Endodermal cell (in vitro differentiated cells): ENCODE measurements around the gene LEP. TPM values are rescaled to one million over a fixed set of nuclear protein-coding genes. Genes with fewer than 3 reads are reported as not detected.

Source experiments
- DNase-seq: peaks from one replicate; pipeline ENCODE4 v3.0.0-alpha.2; 2017
- H3K27ac ChIP-seq: 2 replicates; pipeline ENCODE4 v1.5.1; 2013; ENCODE audit warnings: mild to moderate bottlenecking, low read depth, low read length, moderate library complexity
- H3K27me3 ChIP-seq: 2 replicates; pipeline ENCODE4 v1.6.1; 2013; ENCODE audit warnings: mild to moderate bottlenecking, low read length, moderate library complexity; ENCODE audit not compliant: insufficient read depth, control insufficient read depth, poor library complexity, severe bottlenecking
- H3K36me3 ChIP-seq: 2 replicates; pipeline ENCODE4 v1.7.0; 2013; ENCODE audit warnings: mild to moderate bottlenecking, low read length, moderate library complexity; ENCODE audit not compliant: control insufficient read depth, insufficient read depth
- H3K4me1 ChIP-seq: one replicate; pipeline ENCODE4 v1.7.0; 2013; ENCODE audit warnings: low read length; ENCODE audit not compliant: control insufficient read depth, insufficient read depth
- H3K4me3 ChIP-seq: 2 replicates; pipeline ENCODE4 v1.5.1; 2013; ENCODE audit warnings: mild to moderate bottlenecking, low read length, moderate library complexity
- H3K9ac ChIP-seq: 2 replicates; pipeline ENCODE4 v1.6.1; 2013; ENCODE audit warnings: mild to moderate bottlenecking, low read length, moderate library complexity; ENCODE audit not compliant: poor library complexity, severe bottlenecking; ENCODE audit errors: extremely low read depth
- H3K9me3 ChIP-seq: 2 replicates; pipeline ENCODE4 v1.6.1; 2013; ENCODE audit warnings: mild to moderate bottlenecking, low read length, moderate library complexity; ENCODE audit not compliant: control insufficient read depth
- H3K27ac Mint-ChIP-seq: 2 replicates; pipeline ENCODE4 v1.8.0; 2020; ENCODE audit warnings: mixed read lengths
- H3K27me3 Mint-ChIP-seq: 2 replicates; pipeline ENCODE4 v1.8.0; 2021; ENCODE audit warnings: mild to moderate bottlenecking, mixed read lengths; ENCODE audit not compliant: insufficient read depth
- H3K36me3 Mint-ChIP-seq: 2 replicates; pipeline ENCODE4 v1.8.0; 2020; ENCODE audit warnings: low read depth, mixed read lengths
- H3K4me1 Mint-ChIP-seq: 2 replicates; pipeline ENCODE4 v1.8.0; 2020; ENCODE audit warnings: mixed read lengths
- H3K4me3 Mint-ChIP-seq: 2 replicates; pipeline ENCODE4 v1.8.0; 2020; ENCODE audit warnings: mild to moderate bottlenecking, moderate library complexity, mixed read lengths
- H3K9me3 Mint-ChIP-seq: 2 replicates; pipeline ENCODE4 v1.8.0; 2020; ENCODE audit warnings: mild to moderate bottlenecking, mixed read lengths
- CTCF ChIP-seq: fragments of 200-600 bp; sonication (generic); conservative IDR thresholded peaks from 2 replicates; pipeline ENCODE4 v1.5.0; 2021; ENCODE audit warnings: antibody characterized with exemption, mild to moderate bottlenecking
- WGBS, 2 experiments: methylation state at CpG; one replicate each; pipeline versions ENCODE4 v1.1.5 to v1.1.7; 2013; ENCODE audit warnings: missing lambda C conversion rate in 2 of 2, mixed read lengths in 1 of 2; ENCODE audit not compliant: insufficient coverage in 1 of 2, insufficient read length in 1 of 2; 5-methylcytosine and 5-hydroxymethylcytosine counted together
- total RNA-seq, 2 donors: library from RNA; stranded (reverse); fragmentation: NEBNext Ultra II Directional in 1 of 2; extraction: Animal tissue kit (Norgen Biotek cat#: 25700) in 1 of 2; gene quantifications; 2 replicates in 1 of 2; 3 replicates in 1 of 2; pipeline ENCODE4 v1.2.1, GENCODE V29; 2021

Gene LEP
- total RNA-seq, 2 donors from 2014 or later, result not detected

DNA sequence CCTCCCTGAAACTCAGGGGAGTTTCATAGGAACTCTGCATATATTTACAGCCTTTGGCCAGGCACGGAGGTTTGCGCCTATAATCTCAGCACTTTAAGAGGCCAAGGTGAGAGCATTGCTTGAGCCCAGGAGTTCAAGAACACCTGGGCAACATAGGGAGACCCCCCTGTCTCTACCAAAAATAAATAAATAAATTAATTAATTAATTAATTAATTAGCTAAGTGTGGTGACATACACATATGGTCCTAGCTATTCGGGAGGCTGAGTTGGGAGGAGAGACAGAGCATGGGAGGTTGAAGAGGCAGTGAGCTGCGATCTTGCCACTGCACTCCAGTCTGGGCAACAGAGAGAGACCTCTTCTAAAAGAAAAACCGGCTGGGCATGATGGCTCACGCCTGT is 9.4 kb upstream of the LEP start:
- Histone ChIP-seq H3K4me1 (peaks cover 3% of the 10 kb centered on the region), H3K9me3 (no peaks in the 10 kb centered on the region), H3K27me3 (peaks cover 31% of the 10 kb centered on the region), H3K4me3 (no peak overlapping the region), H3K36me3 (no peaks in the 10 kb centered on the region), H3K9ac (no peak overlapping the region), H3K27ac (no peak overlapping the region)
- no peak overlapping the region for H3K27ac Mint-ChIP-seq
- H3K4me3 Mint-ChIP-seq, result no peak overlapping the region
- no peaks in the 10 kb centered on the region for H3K9me3 Mint-ChIP-seq
- TF ChIP-seq CTCF, result no peak
- H3K27me3 Mint-ChIP-seq, result peaks cover 52% of the 10 kb centered on the region
- peaks cover 15% of the 10 kb centered on the region for H3K4me1 Mint-ChIP-seq
- H3K36me3 Mint-ChIP-seq, result no peaks in the 10 kb centered on the region
- 89 to 96% methylated on average over 6 of the region's 6 CpGs for WGBS, 2 experiments
- no peak for DNase-seq

DNA sequence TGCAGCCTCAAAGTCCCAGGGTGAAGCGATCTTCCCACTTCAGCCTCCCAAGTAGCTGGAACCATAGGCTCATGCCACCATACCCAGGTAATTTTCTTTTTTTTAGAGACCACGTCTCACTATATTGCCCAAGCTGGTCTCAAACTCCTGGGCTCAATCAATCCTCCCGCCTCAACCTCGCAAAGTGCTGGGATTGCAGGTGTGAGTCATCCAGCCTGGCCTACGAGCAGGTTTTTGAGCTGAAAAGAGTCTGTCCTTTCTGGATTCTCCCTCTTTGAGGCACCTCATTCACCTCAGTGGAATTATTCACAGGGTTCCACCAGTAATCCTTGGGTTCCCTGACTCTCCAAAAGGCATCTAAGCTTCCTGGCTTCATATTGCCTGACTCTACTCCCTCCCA is 7.6 kb upstream of the LEP start:
- Histone ChIP-seq H3K27me3 (peaks cover 31% of the 10 kb centered on the region), H3K9me3 (peaks cover 16% of the 10 kb centered on the region), H3K4me3 (no peak overlapping the region), H3K27ac (no peak overlapping the region), H3K4me1 (peaks cover 3% of the 10 kb centered on the region), H3K9ac (no peak overlapping the region), H3K36me3 (no peaks in the 10 kb centered on the region)
- Mint-ChIP-seq H3K27me3 (peaks cover 45% of the 10 kb centered on the region), H3K4me1 (peaks cover 15% of the 10 kb centered on the region), H3K4me3 (no peak overlapping the region), H3K36me3 (no peaks in the 10 kb centered on the region), H3K27ac (no peak overlapping the region), H3K9me3 (peaks cover 10% of the 10 kb centered on the region)
- DNase-seq, result no peak
- WGBS, 2 experiments, result 89 to 98% methylated on average over 4 to 5 of the region's 5 CpGs
- TF ChIP-seq CTCF, result no peak

- H3K9me3 ChIP-seq, result peaks cover 24% of the 10 kb centered on the region
- H3K4me3 Mint-ChIP-seq, result no peak overlapping the region
- peaks cover 3% of the 10 kb centered on the region for H3K4me1 ChIP-seq
- peaks cover 31% of the 10 kb centered on the region for H3K27me3 ChIP-seq
- H3K27ac Mint-ChIP-seq, result no peak overlapping the region
- no peak overlapping the region for H3K9ac ChIP-seq
- peaks cover 21% of the 10 kb centered on the region for H3K9me3 Mint-ChIP-seq
- H3K4me1 Mint-ChIP-seq, result peaks cover 15% of the 10 kb centered on the region
- no peak for TF ChIP-seq CTCF
- no peaks in the 10 kb centered on the region for H3K36me3 ChIP-seq
- H3K27me3 Mint-ChIP-seq, result peaks cover 45% of the 10 kb centered on the region
- no peaks in the 10 kb centered on the region for H3K36me3 Mint-ChIP-seq
- WGBS, 2 experiments, result 95 to 96% methylated on average over 6 to 9 of the region's 9 CpGs
- no peak overlapping the region for H3K4me3 ChIP-seq
- no peak overlapping the region for H3K27ac ChIP-seq
- no peak for DNase-seq
Measured at GRCh38 chr7:128234476-128235026, 6.5 kb upstream of the LEP start.
